Liver (tissue), 9 donors: ENCODE measurements around the gene VAPA. TPM values are rescaled to one million over a fixed set of nuclear protein-coding genes. Genes with fewer than 3 reads are reported as not detected.

Experiments
- DNase-seq: peaks from one replicate; pipeline ENCODE4 v3.0.0-alpha.2; 2017; ENCODE audit warnings: low spot score
- H3K27ac ChIP-seq, 2 donors: one replicate each; pipeline ENCODE4 v1.7.0; 2013; ENCODE audit warnings: inconsistent platforms in 2 of 2, low read length in 2 of 2, control low read depth in 1 of 2, low read depth in 1 of 2, mild to moderate bottlenecking in 1 of 2
- H3K27me3 ChIP-seq, 4 donors: one replicate each; pipeline versions ENCODE4 v1.6.1 to v1.7.0; 2013; ENCODE audit warnings: low read length in 3 of 4, inconsistent platforms in 1 of 4, mild to moderate bottlenecking in 1 of 4, moderate library complexity in 1 of 4; ENCODE audit not compliant: control insufficient read depth in 4 of 4, insufficient read depth in 4 of 4
- H3K36me3 ChIP-seq, 4 donors: one replicate each; pipeline versions ENCODE4 v1.6.1 to v1.7.0; 2013; ENCODE audit warnings: low read length in 3 of 4, mild to moderate bottlenecking in 3 of 4, low read depth in 1 of 4, moderate library complexity in 1 of 4; ENCODE audit not compliant: control insufficient read depth in 4 of 4, insufficient read depth in 3 of 4
- H3K4me1 ChIP-seq, 4 donors: one replicate each; pipeline versions ENCODE4 v1.6.1 to v1.7.0; 2013; ENCODE audit warnings: low read length in 3 of 4, mild to moderate bottlenecking in 3 of 4, moderate library complexity in 1 of 4; ENCODE audit not compliant: control insufficient read depth in 4 of 4, insufficient read depth in 4 of 4
- H3K4me3 ChIP-seq, 3 donors: one replicate each; pipeline versions ENCODE4 v1.6.1 to v1.7.0; 2013; ENCODE audit warnings: low read length in 3 of 3, control low read depth in 1 of 3, low read depth in 1 of 3, mild to moderate bottlenecking in 1 of 3
- H3K9ac ChIP-seq, 2 donors: one replicate each; pipeline ENCODE4 v1.7.0; 2013; ENCODE audit warnings: low read length in 2 of 2, mild to moderate bottlenecking in 2 of 2, moderate library complexity in 2 of 2, control low read depth in 1 of 2, low read depth in 1 of 2
- H3K9me3 ChIP-seq, 4 donors: one replicate each; pipeline versions ENCODE4 v1.6.1 to v1.7.0; 2013; ENCODE audit warnings: low read length in 3 of 4; ENCODE audit not compliant: control insufficient read depth in 4 of 4
- EGR1 ChIP-seq, 2 donors: IDR thresholded peaks; 2 replicates each; pipeline ENCODE4 v1.6.1; 2016 to 2018; ENCODE audit warnings: antibody characterized with exemption in 2 of 2, low read depth in 2 of 2
- FOXA1 ChIP-seq: IDR thresholded peaks from 2 replicates; pipeline ENCODE4 v1.6.1; 2016; ENCODE audit warnings: antibody characterized with exemption
- FOXA2 ChIP-seq: IDR thresholded peaks from 2 replicates; pipeline ENCODE4 v1.6.1; 2016; ENCODE audit warnings: antibody characterized with exemption
- GABPA ChIP-seq, 2 donors: IDR thresholded peaks in 1 of 2; conservative IDR thresholded peaks in 1 of 2; 2 replicates each; pipeline ENCODE4 v1.6.1; 2016; ENCODE audit warnings: antibody characterized with exemption in 2 of 2, mild to moderate bottlenecking in 1 of 2, moderate library complexity in 1 of 2
- HNF4A ChIP-seq, 2 donors: conservative IDR thresholded peaks; 2 replicates each; pipeline ENCODE4 v1.6.1; 2016; ENCODE audit warnings: antibody characterized with exemption in 2 of 2, mild to moderate bottlenecking in 2 of 2
- HNF4G ChIP-seq: IDR thresholded peaks from 2 replicates; pipeline ENCODE4 v1.6.1; 2016; ENCODE audit warnings: antibody characterized with exemption
- JUND ChIP-seq, 2 donors: IDR thresholded peaks; 2 replicates each; pipeline ENCODE4 v1.6.1; 2016; ENCODE audit warnings: antibody characterized with exemption in 2 of 2
- NR2F2 ChIP-seq: IDR thresholded peaks from 2 replicates; pipeline ENCODE4 v1.6.1; 2016; ENCODE audit warnings: antibody characterized with exemption
- RAD21 ChIP-seq, 2 donors: IDR thresholded peaks; 2 replicates each; pipeline ENCODE4 v1.6.1; 2016; ENCODE audit warnings: antibody characterized with exemption in 2 of 2, mild to moderate bottlenecking in 2 of 2
- REST ChIP-seq: IDR thresholded peaks from 2 replicates; pipeline ENCODE4 v1.6.1; 2016; ENCODE audit warnings: antibody characterized with exemption, mild to moderate bottlenecking
- RXRA ChIP-seq, 2 donors: IDR thresholded peaks; 2 replicates each; pipeline ENCODE4 v1.6.1; 2017 to 2018; ENCODE audit warnings: antibody characterized with exemption in 2 of 2, mild to moderate bottlenecking in 1 of 2
- SP1 ChIP-seq: IDR thresholded peaks from 2 replicates; pipeline ENCODE4 v1.6.1; 2018; ENCODE audit warnings: antibody characterized with exemption, mild to moderate bottlenecking
- TAF1 ChIP-seq: conservative IDR thresholded peaks from 2 replicates; pipeline ENCODE4 v1.6.1; 2016; ENCODE audit warnings: antibody characterized with exemption, mild to moderate bottlenecking
- YY1 ChIP-seq: IDR thresholded peaks from 2 replicates; pipeline ENCODE4 v1.6.1; 2016; ENCODE audit warnings: antibody characterized with exemption, mild to moderate bottlenecking
- WGBS: extraction: QIAGEN DNeasy Blood & Tissue Kit; methylation state at CpG from one replicate; pipeline ENCODE4 v1.1.7; 2013; 5-methylcytosine and 5-hydroxymethylcytosine counted together
- polyA plus RNA-seq, 2 donors: library from polyadenylated mRNA; stranded (reverse) in 1 of 2; unstranded in 1 of 2; fragments of 200-250 nt in 1 of 2; fragments of >200 nt in 1 of 2; fragmentation: Nextera tagmentation in 1 of 2; extraction: Ambion mirVana in 1 of 2; gene quantifications; one replicate each; pipeline versions ENCODE4 v1.2.1 to v1.2.3, GENCODE V29; 2013 to 2015
- total RNA-seq, 2 donors: library from RNA; depleted of rRNA; stranded (reverse); fragments of >200 nt; gene quantifications; one replicate each; pipeline ENCODE4 v1.2.3, GENCODE V29; 2014
- TF ChIP-seq, protein P1 (sequence below): IDR thresholded peaks from 2 replicates; pipeline ENCODE4 v1.6.1; 2016; ENCODE audit warnings: antibody characterized with exemption
- TF ChIP-seq, protein P2 (sequence below): IDR thresholded peaks from 2 replicates; pipeline ENCODE4 v1.6.1; 2016; ENCODE audit warnings: antibody characterized with exemption
- TF ChIP-seq, protein P3 (sequence below): fragments of 150-350 bp; IDR thresholded peaks from 2 replicates; pipeline ENCODE4 v1.5.1; 2017; ENCODE audit warnings: improper control_type of control experiment, low read depth, low read length; ENCODE audit not compliant: missing input control
- TF ChIP-seq, protein P4 (sequence below): IDR thresholded peaks from 2 replicates; pipeline ENCODE4 v1.6.1; 2016; ENCODE audit warnings: antibody characterized with exemption
- donor health status: healthy.
- donor health status: healthy.
- donor health status: healthy.
- donor health status: healthy.
- donor health status: healthy.

Gene VAPA
- total and polyA plus RNA-seq, 4 donors, result 80.7 to 114 (median 91.0) TPM

DNA sequence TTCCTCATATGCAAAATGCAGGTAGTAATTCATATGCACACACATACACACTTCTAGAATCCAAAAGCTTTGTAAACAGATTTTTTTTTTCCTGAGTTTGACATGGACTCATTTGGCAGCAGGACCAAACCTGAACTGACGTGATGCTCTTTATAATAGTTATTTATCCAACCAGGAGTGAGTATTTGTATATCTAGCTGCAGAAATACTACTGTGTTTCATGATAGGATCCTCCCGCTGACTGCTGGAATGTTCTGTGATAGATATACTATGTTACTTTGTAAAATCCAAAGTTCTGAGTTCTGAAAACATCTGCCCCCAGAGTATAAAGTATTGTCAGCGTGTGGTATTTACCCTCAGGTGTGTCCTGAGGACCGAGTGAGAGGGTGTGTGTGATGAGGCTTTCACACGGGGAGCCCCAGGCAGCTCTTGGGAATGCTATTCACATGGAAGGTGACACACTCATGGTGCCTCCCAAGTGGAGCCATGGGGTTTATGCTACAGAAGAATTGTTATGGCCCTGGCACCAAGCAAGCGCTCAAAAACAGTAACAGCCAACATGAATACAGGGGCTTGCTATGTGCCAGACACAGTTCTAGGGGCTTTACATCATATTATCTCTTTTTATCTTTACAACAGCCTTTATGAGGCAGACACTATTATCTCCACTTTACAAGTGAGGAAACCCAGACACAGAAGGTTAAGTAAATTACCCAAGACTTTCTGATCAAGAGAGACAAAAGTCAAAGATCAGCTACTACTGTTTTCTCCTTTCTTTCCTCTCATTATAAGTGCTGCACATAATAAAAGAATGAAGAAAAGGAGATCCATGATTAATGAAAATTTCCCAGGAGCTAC, 44.7 kb upstream of the VAPA start:
- TF ChIP-seq NR2F2 (no peak), REST (no peak), TAF1 (no peak), SP1 (no peak), JUND (IDR thresholded peaks at IDR 0.05) (no peak), FOXA2 (no peak), HNF4G (no peak), YY1 (no peak), GABPA (IDR thresholded peaks at IDR 0.05 in 1 of 2, conservative IDR thresholded peaks at IDR 0.05 in 1 of 2) (no peak), FOXA1 (no peak), EGR1 (IDR thresholded peaks at IDR 0.05; ENCODE audit: low read depth in 2 of 2) (no peak), HNF4A (conservative IDR thresholded peaks at IDR 0.05) (no peak), RXRA (IDR thresholded peaks at IDR 0.05) (no peak), RAD21 (IDR thresholded peaks at IDR 0.05) (no peak)
- TF ChIP-seq, protein P1, sequence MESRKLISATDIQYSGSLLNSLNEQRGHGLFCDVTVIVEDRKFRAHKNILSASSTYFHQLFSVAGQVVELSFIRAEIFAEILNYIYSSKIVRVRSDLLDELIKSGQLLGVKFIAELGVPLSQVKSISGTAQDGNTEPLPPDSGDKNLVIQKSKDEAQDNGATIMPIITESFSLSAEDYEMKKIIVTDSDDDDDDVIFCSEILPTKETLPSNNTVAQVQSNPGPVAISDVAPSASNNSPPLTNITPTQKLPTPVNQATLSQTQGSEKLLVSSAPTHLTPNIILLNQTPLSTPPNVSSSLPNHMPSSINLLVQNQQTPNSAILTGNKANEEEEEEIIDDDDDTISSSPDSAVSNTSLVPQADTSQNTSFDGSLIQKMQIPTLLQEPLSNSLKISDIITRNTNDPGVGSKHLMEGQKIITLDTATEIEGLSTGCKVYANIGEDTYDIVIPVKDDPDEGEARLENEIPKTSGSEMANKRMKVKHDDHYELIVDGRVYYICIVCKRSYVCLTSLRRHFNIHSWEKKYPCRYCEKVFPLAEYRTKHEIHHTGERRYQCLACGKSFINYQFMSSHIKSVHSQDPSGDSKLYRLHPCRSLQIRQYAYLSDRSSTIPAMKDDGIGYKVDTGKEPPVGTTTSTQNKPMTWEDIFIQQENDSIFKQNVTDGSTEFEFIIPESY, result no peak
- TF ChIP-seq, protein P2, sequence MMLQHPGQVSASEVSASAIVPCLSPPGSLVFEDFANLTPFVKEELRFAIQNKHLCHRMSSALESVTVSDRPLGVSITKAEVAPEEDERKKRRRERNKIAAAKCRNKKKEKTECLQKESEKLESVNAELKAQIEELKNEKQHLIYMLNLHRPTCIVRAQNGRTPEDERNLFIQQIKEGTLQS, result no peak
- TF ChIP-seq, protein P3, sequence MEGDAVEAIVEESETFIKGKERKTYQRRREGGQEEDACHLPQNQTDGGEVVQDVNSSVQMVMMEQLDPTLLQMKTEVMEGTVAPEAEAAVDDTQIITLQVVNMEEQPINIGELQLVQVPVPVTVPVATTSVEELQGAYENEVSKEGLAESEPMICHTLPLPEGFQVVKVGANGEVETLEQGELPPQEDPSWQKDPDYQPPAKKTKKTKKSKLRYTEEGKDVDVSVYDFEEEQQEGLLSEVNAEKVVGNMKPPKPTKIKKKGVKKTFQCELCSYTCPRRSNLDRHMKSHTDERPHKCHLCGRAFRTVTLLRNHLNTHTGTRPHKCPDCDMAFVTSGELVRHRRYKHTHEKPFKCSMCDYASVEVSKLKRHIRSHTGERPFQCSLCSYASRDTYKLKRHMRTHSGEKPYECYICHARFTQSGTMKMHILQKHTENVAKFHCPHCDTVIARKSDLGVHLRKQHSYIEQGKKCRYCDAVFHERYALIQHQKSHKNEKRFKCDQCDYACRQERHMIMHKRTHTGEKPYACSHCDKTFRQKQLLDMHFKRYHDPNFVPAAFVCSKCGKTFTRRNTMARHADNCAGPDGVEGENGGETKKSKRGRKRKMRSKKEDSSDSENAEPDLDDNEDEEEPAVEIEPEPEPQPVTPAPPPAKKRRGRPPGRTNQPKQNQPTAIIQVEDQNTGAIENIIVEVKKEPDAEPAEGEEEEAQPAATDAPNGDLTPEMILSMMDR, result no peak
- TF ChIP-seq, protein P4, sequence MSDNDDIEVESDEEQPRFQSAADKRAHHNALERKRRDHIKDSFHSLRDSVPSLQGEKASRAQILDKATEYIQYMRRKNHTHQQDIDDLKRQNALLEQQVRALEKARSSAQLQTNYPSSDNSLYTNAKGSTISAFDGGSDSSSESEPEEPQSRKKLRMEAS, result no peak
- Histone ChIP-seq H3K27me3 (no peaks in the 10 kb centered on the region), H3K9ac (no peak overlapping the region), H3K27ac (no peak overlapping the region), H3K36me3 (no peaks in the 10 kb centered on the region), H3K4me3 (no peak overlapping the region), H3K4me1 (no peaks in the 10 kb centered on the region), H3K9me3 (peaks cover 0 to 3% (median 3%) of the 10 kb centered on the region in 4 donors)
- DNase-seq, result no peak
- WGBS, result 68% methylated on average over 6 of the region's 6 CpGs
